IPS-20b (cell line): ENCODE data around the gene STARD13.

Source experiments
- H3K27ac ChIP-seq: one replicate; pipeline ENCODE4 v1.5.1; 2013; ENCODE audit warnings: low read length
- H3K27me3 ChIP-seq: 2 replicates; pipeline ENCODE4 v1.6.1; 2013; ENCODE audit warnings: mild to moderate bottlenecking, low read length, inconsistent platforms; ENCODE audit not compliant: insufficient read depth
- H3K36me3 ChIP-seq: 2 replicates; pipeline ENCODE4 v1.6.1; 2013; ENCODE audit warnings: low read depth, mild to moderate bottlenecking, inconsistent platforms, low read length, moderate library complexity; ENCODE audit not compliant: insufficient read depth
- H3K4me1 ChIP-seq: 2 replicates; pipeline ENCODE4 v1.6.1; 2013; ENCODE audit warnings: mild to moderate bottlenecking, control low read depth, inconsistent platforms, low read length, moderate library complexity; ENCODE audit not compliant: insufficient read depth
- H3K4me3 ChIP-seq: 2 replicates; pipeline ENCODE4 v1.5.1; 2013; ENCODE audit warnings: mild to moderate bottlenecking, low read length, inconsistent platforms
- H3K9ac ChIP-seq: 2 replicates; pipeline ENCODE4 v1.6.1; 2013; ENCODE audit warnings: low read depth, mild to moderate bottlenecking, inconsistent platforms, low read length, moderate library complexity
- H3K9me3 ChIP-seq: 2 replicates; pipeline ENCODE4 v1.6.1; 2013; ENCODE audit warnings: mild to moderate bottlenecking, low read depth, low read length, inconsistent platforms; ENCODE audit not compliant: insufficient read depth

STARD13 gene

DNA sequence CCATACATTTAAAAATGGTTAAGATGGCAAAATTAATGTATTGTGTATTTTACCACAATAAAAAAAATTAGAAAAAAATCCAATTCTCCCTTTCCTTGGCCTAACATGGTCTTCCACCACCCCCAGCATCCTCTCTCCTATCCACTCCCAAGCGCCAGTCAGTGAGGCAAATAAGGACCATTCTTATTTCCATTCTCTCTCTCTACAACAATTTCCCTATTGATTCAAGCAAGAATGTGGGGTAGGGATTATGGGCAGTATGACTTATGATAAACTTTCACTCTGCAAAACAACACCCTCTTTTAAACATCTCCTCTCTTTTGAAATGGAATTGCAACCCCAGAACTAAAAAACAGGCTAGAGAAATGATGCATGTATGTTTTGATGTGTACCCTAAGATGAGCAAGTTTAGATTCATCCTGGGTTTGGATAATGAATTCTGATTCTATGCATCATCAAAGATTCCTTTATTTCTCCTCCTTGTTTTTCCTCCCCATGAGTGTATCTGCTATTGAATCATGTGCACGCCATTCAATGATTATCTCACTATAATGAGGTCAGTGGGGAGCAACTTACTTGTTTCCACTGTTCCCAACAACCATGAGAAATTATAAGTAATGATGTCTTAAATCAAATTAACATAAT, 3.5 kb downstream of the STARD13 start:
- Histone ChIP-seq H3K27me3 (no peaks in the 10 kb centered on the region), H3K4me1 (peaks cover 11% of the 10 kb centered on the region; the same call in 1 of the 2 replicates), H3K4me3 (no peak overlapping the region), H3K9me3 (no peaks in the 10 kb centered on the region), H3K9ac (no peak overlapping the region), H3K36me3 (no peaks in the 10 kb centered on the region), H3K27ac (no peak overlapping the region)

DNA sequence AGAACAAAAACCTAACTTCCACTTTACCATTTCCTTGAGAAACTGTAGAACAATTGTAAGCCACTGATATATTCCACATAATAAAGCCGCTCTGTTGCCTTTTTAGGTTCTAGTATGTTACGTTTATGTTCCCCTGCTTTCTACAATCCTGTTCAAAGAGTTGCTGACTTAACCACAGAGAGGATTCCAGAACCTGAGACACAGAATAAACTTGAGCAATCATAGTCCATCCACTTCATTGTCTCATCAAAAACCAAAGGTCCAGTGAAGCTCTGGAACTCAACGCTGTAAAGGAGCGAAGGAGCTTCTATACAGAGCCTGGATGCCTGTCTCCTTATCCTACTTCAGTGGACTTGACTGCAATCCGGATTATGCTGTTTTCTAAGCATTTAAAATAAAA, 4.6 kb downstream of the STARD13 start:
- no peak overlapping the region for H3K9ac ChIP-seq
- H3K4me1 ChIP-seq: peaks cover 15% of the 10 kb centered on the region
- no peaks in the 10 kb centered on the region for H3K36me3 ChIP-seq
- no peaks in the 10 kb centered on the region for H3K27me3 ChIP-seq
- no peaks in the 10 kb centered on the region for H3K9me3 ChIP-seq
- H3K27ac ChIP-seq: no peak overlapping the region
- H3K4me3 ChIP-seq: no peak overlapping the region

DNA sequence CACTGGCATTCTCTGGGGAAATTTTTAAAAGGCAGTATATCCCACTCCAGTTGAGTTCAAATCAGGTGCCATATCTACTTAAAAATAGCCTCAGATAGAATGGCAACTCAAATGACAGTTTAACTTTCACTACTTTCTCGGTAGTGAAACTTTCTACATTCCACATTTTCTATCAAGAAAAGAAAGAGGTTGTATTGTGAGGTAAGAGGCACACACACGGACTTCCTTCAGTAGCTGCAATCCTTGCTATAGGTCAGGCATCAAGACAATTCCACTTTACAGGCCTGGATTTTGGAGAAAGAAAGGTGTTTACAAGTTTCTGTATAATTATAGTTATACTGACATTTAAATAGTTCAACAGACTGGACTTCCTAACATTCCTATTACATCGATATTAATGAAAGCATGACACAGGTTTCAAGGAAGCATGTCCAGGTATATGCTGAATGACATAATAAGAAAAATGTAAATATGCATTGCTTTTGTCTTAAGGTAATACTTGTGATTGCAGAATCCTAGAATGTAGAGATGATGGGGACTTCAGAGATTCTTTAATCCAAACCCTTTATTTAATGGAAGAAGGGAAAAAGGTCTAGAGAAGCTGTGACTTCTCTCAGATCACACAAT, 5.2 kb downstream of the STARD13 start:
- no peak overlapping the region for H3K4me3 ChIP-seq
- no peak overlapping the region for H3K27ac ChIP-seq
- H3K36me3 ChIP-seq: no peaks in the 10 kb centered on the region
- H3K4me1 ChIP-seq: peaks cover 13% of the 10 kb centered on the region
- H3K27me3 ChIP-seq: no peaks in the 10 kb centered on the region
- H3K9me3 ChIP-seq: no peaks in the 10 kb centered on the region
- H3K9ac ChIP-seq: no peak overlapping the region

DNA sequence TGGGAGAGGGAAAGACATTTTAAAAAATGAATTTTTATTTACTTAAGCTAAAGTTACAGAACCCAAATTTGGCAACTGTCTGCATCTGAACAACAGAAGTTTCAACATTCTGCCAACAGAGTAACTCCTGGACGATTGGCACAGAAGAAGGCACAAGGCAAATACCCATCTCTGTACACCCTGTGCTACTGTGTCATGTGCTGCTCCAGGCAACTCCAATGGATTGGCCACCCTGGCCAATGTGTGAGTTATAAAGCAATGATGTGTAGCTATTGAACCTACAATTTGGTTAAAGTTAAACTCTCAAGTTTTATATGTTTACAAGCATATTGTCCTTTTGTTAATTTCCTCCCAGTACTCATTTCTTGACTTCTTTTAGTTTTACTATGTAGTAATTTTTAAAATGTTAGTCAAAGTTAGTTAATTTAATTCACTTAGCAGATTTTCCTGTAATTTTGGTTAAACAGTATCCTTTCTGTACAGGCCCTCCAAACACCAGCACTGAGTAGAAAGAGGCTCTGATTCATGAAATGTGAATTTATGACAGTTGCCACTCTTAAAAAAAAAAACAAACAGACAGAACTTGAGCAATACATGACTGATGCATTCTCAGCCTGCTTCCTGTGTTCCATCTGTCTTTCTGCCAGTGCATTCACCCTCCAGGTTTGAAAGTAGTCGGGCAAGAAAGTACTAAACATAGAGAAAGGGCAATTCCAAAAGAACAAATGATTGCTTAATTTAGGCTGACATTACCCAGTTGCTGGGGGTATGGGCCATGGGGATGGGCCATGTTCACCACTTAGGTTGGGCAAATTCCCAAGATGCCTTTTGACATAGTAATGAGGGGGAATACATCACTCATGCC, 5.9 kb downstream of the STARD13 start:
- Histone ChIP-seq H3K27ac (no peak overlapping the region), H3K4me1 (peaks cover 7% of the 10 kb centered on the region), H3K9ac (no peak overlapping the region), H3K4me3 (no peak overlapping the region), H3K36me3 (no peaks in the 10 kb centered on the region), H3K27me3 (no peaks in the 10 kb centered on the region), H3K9me3 (no peaks in the 10 kb centered on the region)

DNA sequence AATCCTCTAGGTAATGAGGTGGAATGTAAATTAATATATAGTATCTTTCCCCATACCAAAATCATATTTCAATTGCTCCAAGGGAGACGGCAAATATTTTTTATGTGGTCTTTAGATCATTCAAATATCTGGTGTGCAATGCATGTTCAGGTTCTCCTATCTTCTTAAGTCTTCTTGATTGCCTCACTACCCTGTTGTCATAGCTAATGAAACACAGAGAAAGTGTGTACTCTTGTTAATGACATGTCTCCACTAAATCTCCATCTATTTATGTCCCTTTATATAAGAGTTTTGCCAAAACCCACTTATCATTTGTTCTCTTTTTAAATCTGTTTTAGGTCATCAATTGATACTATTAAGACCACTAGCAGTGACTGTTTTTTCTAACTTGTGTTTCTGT, 6.6 kb downstream of the STARD13 start:
- H3K27me3 ChIP-seq: no peaks in the 10 kb centered on the region
- peaks cover 6% of the 10 kb centered on the region; the same call in 1 of the 2 replicates for H3K4me1 ChIP-seq
- H3K4me3 ChIP-seq: no peak overlapping the region
- H3K9me3 ChIP-seq: no peaks in the 10 kb centered on the region
- H3K27ac ChIP-seq: no peak overlapping the region
- no peaks in the 10 kb centered on the region for H3K36me3 ChIP-seq
- no peak overlapping the region for H3K9ac ChIP-seq

DNA sequence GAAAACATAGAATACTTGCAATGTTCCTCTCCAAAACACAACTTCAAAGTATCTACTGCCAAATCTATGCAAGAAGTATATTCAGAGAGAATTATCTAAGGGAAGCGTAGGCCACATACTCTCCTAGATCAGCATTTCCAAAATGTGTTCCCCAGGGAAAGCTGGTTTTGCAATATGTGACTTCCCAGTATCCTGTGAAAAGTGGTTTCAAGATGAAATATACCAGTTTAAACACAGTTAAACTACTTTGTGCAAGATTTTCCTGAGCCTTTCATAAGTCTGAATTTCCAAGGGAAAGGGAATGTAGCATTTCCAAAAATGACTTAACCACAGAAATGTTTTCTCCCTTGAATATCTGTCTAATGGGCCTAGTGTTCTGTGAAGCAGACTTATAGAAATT, 7.6 kb downstream of the STARD13 start:
- Histone ChIP-seq H3K36me3 (no peaks in the 10 kb centered on the region), H3K4me1 (peaks cover 6% of the 10 kb centered on the region; the same call in 1 of the 2 replicates), H3K9ac (no peak overlapping the region), H3K9me3 (no peaks in the 10 kb centered on the region), H3K4me3 (no peak overlapping the region), H3K27me3 (no peaks in the 10 kb centered on the region), H3K27ac (no peak overlapping the region)

DNA sequence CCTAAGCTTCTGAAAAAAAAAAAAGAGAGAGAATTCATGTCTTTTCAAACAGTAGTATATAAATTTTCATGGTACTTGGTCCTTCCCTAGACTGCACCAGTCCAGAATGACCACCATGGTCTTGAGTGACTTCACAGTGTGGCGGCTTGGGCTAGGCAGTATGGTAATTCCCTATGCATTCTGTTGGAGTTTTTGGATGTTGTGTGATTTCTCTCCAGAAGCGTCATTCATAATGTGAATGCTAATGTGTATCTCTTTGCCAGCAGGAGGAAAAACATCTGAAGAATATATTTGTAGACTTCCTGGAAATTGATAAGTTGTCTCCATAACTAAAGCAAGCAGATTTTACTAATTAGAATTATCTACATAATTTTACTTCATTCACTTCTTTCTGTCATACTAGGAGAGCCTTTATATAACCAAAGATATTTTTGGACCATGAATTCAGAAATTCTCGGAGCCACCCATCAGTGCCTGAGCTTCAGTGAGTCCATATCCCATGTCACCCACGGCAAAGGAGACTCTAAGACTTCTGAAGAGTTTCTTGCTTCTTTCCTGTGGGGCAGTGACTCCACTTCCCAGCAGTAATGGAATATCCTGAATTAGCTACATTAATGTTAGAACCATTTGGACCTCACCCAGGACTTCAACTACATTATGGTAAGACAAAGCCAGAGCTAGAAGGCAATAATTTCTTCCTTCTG, 8.4 kb downstream of the STARD13 start:
- Histone ChIP-seq H3K4me3 (no peak overlapping the region), H3K27ac (no peak overlapping the region), H3K4me1 (peaks cover 6% of the 10 kb centered on the region; the same call in 1 of the 2 replicates), H3K9ac (no peak overlapping the region), H3K9me3 (no peaks in the 10 kb centered on the region), H3K27me3 (no peaks in the 10 kb centered on the region), H3K36me3 (no peaks in the 10 kb centered on the region)

DNA sequence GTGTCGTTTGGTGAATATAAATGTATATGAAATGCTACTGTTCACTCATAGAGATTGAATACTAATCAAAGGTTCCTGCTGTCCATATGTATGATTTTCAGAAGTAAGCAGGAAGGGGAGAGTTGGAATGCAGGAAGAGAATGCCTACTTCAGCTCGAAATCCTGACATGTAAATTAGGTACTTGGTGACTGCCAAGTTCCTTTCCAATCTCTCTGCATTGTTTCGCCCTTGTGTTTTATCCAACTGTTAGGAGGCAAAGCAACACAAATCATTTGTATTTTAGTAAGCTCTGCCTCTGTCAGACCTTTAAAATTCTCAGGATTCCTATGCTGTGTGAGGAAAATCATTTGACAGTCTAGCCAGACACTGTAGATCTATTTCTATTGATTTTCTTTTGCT, 9.0 kb downstream of the STARD13 start:
- Histone ChIP-seq H3K27me3 (no peaks in the 10 kb centered on the region), H3K9ac (no peak overlapping the region), H3K4me1 (peaks cover 6% of the 10 kb centered on the region; the same call in 1 of the 2 replicates), H3K4me3 (no peak overlapping the region), H3K9me3 (no peaks in the 10 kb centered on the region), H3K27ac (no peak overlapping the region), H3K36me3 (no peaks in the 10 kb centered on the region)

DNA sequence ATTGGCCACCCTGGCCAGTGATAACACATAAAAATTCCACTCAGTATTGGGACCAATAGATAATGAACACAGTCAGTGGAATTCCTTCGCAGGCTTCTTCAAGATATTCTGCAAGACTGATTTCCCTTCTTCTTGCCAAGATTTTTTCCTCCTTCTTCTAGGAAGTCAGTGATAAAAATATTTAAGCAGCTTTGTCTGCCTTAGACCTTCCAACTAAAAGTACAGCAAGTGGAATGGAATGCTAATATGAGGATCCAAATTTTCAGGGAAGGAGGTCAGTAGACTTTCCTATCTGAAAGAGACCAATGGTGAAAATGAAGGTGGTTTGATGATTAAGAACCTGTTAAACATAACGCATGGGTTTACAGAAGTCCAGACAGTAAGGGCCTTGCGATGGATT, 9.6 kb downstream of the STARD13 start:
- Histone ChIP-seq H3K36me3 (no peaks in the 10 kb centered on the region), H3K27ac (no peak overlapping the region), H3K27me3 (no peaks in the 10 kb centered on the region), H3K4me1 (peaks cover 6% of the 10 kb centered on the region; the same call in 1 of the 2 replicates), H3K4me3 (no peak overlapping the region), H3K9me3 (no peaks in the 10 kb centered on the region), H3K9ac (no peak overlapping the region)

DNA sequence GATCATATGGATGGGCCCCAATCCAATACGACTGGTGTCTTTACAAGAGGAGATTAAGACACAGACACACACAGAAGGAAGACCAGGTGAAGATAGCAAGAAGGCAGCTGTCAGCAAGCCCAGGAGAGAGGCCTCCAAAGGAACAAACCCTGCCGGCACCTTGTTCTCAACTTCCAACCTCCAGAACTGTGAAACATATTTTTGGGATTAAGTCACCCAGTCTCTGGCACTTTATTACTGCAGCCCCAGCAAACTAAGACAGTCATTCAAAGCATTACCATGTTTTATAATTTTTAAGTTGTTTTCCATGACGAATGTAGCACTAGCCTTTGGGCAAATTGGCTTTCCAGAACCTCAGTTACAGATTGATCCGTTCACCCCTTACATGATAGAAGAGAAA, 11.3 kb downstream of the STARD13 start:
- Histone ChIP-seq H3K36me3 (no peaks in the 10 kb centered on the region), H3K9me3 (no peaks in the 10 kb centered on the region), H3K9ac (no peak overlapping the region), H3K27ac (no peak overlapping the region), H3K4me3 (no peak overlapping the region), H3K27me3 (no peaks in the 10 kb centered on the region), H3K4me1 (peaks cover 6% of the 10 kb centered on the region; the same call in 1 of the 2 replicates)

DNA sequence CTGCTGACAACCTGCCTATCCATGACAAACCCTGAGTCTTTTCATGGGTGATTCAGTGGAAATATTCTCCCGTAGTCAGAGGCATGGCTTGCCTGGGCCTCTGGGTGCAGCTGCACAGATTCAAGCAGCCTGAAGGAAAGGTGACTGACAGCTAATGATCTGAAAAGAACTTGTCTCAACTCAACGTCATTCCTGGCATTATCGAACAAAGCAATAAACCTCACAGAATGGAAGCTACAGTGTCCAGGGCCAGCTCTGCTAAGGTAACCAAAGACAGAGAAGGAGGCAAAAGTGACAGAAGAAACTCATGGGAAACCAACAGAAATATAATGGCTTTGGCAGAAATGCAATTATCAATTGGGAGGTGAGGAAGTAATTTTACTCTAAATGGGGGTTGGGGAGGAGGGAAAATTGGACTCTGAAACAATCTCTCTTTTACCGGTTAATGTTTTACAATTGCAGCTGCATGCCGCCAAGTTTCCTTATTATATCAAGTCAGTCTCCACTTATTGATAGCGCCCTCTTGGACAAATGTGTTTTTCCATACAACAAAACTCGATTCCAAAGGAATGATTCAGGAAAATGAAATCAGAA, 12.9 kb downstream of the STARD13 start:
- H3K27ac ChIP-seq: no peak overlapping the region
- H3K36me3 ChIP-seq: no peaks in the 10 kb centered on the region
- H3K9ac ChIP-seq: no peak overlapping the region
- H3K27me3 ChIP-seq: no peaks in the 10 kb centered on the region
- peaks cover 6% of the 10 kb centered on the region; the same call in 1 of the 2 replicates for H3K4me1 ChIP-seq
- no peak overlapping the region for H3K4me3 ChIP-seq
- no peaks in the 10 kb centered on the region for H3K9me3 ChIP-seq
